Activated CD8-positive, alpha-beta memory T cell treated with anti-CD3 and anti-CD28 coated beads, Interleukin-2, amount 50 U/mL, for 24 hours (primary cell): Measurements from ENCODE around the gene GALK1.

Source experiments
- DNase-seq: peaks from one replicate; pipeline ENCODE4 v3.0.0-alpha.2; 2020; ENCODE audit errors: extremely low read depth

Gene GALK1

DNA sequence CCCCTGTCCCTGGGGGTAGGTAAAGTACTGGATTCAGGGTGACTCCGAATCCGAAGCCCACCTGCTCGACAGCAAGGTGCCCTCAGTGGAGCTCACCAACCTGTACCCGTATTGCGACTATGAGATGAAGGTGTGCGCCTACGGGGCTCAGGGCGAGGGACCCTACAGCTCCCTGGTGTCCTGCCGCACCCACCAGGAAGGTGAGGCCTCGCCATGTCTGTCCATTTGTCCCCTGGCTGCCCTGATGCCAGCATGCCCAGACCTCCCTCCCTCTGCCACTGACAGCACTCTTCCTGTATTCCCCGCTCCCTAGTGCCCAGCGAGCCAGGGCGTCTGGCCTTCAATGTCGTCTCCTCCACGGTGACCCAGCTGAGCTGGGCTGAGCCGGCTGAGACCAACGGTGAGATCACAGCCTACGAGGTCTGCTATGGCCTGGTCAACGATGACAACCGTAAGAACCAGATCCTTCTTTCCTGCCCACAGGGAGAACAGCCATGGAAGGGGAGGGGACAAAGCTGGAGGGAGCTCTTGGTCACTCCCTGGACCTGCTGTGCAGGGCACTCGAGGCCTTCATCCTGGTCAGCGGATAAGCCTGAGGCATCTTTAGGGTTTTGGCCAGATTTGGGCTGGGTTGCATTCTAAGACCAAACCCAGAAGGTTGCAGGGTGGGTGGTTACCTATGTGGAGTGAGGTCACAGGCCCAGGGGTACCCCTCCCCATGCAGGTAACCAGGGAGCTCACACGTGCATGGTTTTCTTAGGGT is 14.2 kb downstream of the GALK1 start:
- no peak for DNase-seq

DNA sequence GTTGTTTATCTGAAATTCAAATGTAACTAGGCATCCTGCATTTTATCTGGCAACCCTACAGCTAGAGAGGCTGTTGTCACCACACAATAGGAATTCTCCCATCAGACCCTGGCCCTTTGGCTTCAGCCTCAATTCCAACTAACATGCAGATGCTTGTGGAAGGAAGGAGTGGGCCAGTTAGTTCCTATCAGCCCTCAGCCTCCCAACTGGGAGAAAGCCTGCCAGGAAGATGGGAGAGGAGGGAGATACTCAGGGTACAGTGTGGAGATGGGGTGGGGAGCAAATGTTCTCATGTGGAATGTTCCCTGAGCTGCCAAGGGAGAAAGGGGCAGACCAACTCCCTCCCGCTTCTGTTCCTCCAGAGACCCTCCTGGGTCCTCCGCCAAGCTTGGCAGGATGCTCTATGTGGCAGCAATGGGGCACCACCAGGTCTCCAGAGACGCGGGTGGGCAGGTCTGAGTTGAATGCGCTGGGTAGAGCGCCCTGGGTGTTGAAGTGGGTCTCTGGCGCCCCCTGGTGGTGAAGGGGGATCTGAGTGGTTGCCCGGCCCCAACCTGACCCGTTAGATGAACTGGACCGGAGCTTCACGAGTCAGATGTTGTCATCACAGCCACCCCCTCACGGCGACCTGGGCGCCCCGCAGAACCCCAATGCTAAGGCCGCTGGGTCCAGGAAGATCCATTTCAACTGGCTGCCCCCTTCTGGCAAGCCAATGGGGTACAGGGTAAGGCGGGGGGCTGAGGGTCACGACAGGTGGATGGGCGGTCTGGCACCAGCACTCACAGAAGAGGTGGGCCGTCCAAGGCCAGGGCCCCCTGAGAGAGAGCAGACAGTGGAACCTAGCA is 15.2 kb downstream of the GALK1 start:
- DNase-seq: peak; percentile 71

DNA sequence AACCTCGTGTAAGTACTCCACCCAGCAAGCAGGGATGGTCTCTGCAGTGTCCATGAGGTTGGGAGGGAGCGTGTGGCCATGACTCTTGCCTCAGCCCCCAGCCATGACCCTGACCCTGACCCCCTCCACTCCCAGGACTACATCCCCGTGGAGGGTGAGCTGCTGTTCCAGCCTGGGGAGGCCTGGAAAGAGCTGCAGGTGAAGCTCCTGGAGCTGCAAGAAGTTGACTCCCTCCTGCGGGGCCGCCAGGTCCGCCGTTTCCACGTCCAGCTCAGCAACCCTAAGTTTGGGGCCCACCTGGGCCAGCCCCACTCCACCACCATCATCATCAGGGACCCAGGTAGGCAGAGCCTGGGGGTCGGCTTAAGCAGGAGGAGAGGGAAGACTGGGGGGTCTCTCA is 16.3 kb downstream of the GALK1 start:
- no peak for DNase-seq

- DNase-seq: no peak
Observed at GRCh38 chr17:75743625-75744206, 21.3 kb downstream of the GALK1 start.

DNA sequence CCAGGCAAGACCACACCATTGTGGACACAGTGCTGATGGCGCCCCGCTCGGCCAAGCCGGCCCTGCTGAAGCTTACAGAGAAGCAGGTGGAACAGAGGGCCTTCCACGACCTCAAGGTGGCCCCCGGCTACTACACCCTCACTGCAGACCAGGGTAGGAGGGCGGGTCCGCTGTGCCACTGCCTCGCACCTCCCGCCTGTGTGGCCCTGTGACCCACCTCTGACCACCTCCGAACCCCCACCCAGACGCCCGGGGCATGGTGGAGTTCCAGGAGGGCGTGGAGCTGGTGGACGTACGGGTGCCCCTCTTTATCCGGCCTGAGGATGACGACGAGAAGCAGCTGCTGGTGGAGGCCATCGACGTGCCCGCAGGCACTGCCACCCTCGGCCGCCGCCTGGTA is 22.7 kb downstream of the GALK1 start:
- DNase-seq: no peak

DNA sequence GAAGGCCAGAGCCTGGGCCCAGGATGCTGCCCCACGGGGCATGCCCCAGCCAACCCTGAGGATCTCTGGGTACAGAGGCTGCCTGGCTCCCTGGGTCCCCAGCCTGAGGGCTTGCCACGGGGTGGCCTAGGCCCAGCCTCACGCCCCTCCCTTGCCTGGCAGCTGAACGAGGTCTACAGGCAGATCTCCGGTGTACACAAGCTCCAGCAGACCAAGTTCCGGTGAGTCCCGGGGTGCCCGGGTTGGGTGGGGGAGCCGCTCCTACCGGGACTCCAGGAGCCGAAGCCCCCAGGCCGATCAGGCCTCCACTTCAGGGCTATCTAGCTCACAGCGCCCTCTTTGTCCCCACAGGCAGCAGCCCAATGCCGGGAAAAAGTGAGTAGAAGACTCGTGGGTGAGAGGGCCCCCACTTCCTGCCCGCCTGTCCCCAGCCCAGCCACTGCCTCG is 24.3 kb downstream of the GALK1 start:
- no peak for DNase-seq

DNA sequence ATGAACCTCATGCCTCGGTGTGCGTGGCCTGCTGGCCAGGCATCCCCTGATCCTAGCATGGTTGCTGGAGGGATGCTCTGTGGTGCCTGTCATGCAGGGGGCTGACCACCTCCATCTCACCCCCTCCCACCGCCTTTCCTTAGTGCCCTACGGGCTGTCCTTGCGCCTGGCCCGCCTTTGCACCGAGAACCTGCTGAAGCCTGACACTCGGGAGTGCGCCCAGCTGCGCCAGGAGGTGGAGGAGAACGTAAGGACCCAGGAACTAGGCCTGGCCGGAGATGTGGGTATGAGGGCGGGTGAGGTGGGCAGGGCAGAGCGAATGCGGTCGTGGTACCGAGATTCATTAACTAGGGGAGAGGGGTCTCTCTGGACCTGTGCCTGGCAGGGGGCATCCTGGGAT is 24.8 kb downstream of the GALK1 start:
- no peak for DNase-seq

DNA sequence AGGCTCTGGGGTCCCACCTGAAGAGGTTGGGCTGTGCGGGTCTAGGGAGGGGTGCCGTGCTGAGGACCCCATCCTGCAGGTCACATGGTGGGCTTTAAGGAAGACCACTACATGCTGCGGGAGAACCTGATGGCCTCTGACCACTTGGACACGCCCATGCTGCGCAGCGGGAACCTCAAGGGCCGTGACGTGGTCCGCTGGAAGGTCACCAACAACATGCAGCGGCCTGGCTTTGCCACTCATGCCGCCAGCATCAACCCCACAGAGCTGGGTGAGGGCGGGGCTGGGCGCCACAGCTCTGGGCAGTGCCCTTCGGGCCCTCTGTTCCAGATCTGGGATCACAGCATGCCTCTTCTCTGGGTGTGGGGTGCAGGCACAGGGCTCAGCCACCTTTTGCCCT is 25.2 kb downstream of the GALK1 start:
- no peak for DNase-seq

GRCh38 chr17:75739174-75739573 is 25.8 kb downstream of the GALK1 start:
- no peak for DNase-seq

DNA sequence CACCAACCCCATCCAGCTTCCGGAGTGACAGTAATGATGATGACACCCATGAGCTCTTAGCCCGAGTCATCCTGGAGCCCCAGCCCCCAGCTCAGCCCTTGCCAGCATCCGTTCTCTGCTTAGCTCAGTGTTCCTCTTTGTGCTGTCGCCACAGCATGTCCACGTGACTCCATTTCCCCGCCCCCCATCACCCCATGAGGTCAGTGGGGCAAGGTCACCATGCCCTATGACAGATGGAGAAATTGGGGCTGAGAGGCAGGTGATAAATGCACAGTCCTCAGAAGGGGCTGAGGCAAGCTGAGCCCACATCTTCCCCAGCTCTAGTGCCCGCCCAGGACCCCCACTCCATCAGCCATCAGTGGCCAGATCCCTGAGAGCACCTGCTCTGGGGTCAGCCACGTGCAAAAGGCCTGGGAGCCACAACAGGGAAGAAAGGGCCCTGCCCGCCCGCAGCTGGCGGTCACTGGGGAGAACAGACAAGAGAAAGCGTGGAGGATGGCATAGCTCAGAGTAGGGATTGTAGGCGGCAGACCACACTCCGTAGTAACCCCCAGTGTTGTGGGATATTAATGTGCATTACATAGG is 26.7 kb downstream of the GALK1 start:
- no peak for DNase-seq

GRCh38 chr17:75737133-75737962 is 27.6 kb downstream of the GALK1 start:
- no peak for DNase-seq

DNA sequence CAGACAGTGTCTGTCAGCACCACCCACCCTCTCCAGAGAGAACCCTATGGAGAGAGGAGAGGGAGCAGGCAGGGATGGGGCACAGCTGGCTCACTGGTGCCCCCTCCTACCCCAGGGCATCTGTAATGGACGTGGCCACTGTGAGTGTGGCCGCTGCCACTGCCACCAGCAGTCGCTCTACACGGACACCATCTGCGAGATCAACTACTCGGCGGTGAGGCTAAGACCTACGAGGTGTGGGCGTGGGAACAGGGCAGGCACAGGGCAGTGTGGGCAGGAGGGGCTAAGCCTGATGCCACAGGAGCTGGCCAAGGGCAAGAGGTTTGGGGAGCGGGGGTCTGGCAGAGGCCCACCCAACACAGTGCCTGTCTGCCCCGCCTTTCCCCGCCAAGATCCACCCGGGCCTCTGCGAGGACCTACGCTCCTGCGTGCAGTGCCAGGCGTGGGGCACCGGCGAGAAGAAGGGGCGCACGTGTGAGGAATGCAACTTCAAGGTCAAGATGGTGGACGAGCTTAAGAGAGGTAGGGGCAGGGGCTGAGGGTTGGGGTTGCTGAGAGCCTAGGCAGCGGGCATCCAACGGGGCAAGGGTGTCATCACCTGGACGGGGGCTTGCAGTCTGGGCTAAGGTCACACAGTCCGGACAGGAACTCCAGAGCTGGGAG is 28.7 kb downstream of the GALK1 start:
- DNase-seq: no peak

- no peak for DNase-seq
Observed at GRCh38 chr17:75734674-75735294, 30.2 kb downstream of the GALK1 start.

- no peak for DNase-seq
Observed at GRCh38 chr17:75733471-75733870, 31.5 kb downstream of the GALK1 start.

GRCh38 chr17:75731716-75732498 is 33.1 kb downstream of the GALK1 start:
- DNase-seq: no peak

GRCh38 chr17:75731086-75731715 is 33.8 kb downstream of the GALK1 start:
- no peak for DNase-seq

GRCh38 chr17:75730065-75730464 is 34.9 kb downstream of the GALK1 start:
- DNase-seq: no peak

GRCh38 chr17:75729351-75729750 is 35.6 kb downstream of the GALK1 start:
- no peak for DNase-seq

GRCh38 chr17:75727391-75727790 is 37.6 kb downstream of the GALK1 start:
- DNase-seq: no peak
